HG03521 (cell line): ENCODE results near the gene ANO1.

ENCODE experiments used
- ATAC-seq: cut with Tn5 transposase; IDR thresholded peaks from one replicate; pipeline ENCODE4 v1.9.1; 2021; ENCODE audit warnings: mild to moderate bottlenecking, moderate library complexity; ENCODE audit not compliant: unreplicated experiment

The ANO1 gene

DNA sequence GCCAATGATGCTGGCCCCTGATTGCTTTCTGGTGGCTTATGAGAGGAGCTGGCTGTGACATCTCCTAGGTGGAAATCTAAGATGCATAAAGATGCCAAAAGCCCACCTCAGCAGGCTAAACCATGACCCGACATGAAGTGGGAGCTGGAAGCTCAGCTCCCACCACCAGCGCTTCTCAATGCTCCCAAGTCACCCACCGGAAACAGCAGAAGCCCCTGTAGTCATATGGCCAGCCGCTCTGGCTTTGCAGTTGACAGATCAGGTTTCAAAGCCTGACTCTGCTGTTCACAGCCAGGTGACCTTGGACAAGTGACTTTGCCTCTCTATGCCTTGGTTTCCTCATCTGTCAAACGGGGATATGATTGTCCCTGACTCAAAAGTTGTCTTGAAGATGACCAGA lies 29.1 kb upstream of the ANO1 start:
- no peak for ATAC-seq

DNA sequence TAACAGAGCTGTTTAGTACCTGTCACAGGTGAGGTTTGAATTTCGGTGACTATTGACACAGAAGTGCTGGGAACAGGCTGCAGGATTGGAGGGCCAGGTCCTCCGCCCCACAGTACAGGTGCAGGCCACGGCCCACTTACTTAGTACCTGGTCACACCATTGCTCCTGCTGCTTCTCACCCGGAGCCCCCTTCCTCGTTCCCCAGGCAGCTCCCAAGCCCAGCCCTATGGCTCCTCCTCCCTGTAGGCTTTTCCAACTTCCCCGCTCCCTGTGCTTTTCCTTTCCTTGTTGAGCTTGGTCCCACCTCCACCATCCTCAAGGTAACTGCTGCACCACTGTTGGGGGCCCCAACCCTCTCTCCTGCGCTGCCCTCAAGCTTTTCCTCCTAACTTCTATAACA lies 27.9 kb upstream of the ANO1 start:
- ATAC-seq = no peak

DNA sequence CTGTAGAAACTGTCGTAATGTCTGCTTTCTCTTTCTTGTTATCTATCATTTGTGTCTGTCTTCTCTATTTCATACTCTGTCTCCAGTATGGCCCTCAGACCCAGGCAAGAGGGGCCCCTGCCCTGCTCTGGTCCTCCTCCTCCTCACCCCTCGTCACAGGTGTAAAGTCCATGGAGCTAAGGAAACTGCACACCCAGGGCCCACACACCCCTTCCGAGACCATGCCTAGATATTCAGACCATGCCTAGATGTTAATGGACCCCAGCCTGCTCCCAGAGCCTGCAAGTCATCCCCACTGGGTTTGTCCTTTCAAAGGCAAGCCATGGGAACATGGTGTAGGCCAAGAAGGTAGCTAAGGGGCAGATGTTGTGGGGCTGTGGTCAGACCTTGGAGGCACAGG lies 24.1 kb upstream of the ANO1 start:
- no peak for ATAC-seq

DNA sequence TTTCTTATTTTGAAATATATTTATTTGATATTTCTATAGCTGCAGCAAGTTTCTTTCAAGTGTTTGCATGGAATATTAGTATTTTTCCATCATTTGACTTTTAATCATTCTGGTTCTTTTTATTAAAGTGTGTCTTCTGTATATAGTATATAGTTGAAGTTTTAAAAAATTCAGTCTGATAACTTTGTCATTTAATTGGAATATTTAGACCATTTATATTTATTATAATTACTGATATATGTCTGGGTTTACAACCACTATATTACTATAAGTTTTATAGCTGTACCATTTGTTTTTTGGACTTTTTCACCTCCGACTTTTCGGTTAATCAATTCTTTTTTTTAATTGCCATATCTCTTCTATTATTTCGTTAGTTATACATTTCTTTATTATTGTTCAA lies 22.7 kb upstream of the ANO1 start:
- no peak for ATAC-seq

DNA sequence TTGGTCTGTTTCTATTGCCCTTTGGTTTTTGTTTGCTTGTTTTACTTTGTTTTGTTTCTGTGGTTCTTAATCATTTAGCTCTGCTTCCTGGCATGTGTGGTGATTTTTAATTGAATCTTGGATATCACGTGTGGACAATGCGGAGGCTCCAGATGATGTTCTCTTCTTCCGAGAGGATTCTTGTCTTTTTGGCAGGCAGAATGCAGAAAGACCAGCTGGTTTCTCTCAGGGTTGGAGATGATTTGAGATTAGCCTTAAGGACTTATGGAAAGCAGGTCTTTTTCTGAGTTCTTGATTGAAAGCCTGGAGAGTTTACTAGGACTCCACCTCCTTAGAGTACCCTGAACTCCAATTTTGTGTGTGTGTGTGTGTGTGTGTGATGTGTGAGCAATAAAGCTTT lies 21.0 kb upstream of the ANO1 start:
- no peak for ATAC-seq

DNA sequence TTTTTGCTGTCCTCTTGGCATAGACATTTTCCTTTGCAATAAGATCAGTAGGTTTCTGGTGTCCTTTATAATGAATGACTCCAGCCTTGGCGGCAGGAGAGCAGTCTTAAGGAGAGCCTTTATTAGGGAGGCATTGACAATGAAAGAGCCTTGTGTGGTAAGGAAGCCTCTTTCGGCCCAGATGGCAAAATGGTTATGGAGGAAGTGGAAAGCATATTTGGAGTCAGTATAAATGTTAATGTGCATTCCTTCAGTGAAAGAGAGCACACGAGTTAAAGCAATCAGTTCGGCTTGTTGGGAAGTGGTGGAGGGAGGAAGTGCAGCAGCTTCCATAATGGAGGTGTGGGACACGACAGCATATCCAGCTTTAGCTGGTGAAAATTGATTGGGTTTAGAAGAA lies 18.1 kb upstream of the ANO1 start:
- no peak for ATAC-seq

DNA sequence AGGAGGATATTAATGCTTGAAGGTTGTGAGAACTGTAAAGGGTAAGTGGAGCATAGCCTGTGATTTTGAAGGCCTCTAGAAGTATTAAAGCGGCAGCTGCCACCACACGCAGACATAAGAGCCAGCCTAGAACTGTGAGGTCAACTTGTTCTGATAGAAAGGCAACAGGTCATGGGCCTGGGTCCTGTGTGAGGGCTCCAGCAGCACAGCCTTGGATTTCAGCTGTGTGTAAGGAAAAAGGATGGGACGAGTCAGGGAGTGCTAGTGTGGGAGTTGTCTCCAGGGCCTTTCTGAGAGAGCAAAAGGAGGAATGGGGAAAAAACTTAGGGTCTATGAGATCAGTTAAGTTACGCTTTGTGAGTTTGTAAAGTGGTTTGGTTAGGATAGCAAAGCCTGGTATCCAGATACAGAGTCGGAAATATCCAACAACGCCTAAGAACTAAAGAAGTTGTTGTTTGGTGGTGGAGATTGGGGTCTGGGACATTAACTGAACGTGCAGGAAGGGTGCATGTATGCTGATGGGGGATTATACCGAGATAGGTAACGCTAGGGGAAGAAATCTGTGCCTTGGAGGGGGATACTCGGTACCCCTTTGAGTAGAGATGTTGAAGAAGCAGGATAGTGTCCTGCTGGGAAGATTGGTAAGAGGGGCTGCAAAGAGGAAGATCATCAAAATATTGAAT lies 17.4 kb upstream of the ANO1 start:
- ATAC-seq = no peak

DNA sequence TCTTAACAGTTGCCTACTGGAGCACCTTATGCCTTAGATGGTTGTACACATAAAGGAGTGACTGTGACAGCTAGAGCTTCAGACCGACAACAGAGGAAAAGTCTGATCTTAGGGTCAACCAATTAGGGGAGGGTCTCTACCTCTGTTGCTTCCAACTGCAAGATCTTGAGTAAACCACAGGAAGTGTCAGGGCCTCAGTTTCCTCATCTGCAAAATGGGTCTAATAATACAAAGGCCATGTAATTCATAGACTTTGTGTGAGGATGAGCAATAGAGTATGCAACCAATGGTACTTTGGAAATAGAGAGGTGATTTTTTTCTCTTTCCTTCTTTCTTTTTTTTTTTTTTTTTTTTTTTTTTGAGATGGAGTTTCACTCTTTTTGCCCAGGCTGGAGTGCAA lies 16.4 kb upstream of the ANO1 start:
- ATAC-seq = no peak

DNA sequence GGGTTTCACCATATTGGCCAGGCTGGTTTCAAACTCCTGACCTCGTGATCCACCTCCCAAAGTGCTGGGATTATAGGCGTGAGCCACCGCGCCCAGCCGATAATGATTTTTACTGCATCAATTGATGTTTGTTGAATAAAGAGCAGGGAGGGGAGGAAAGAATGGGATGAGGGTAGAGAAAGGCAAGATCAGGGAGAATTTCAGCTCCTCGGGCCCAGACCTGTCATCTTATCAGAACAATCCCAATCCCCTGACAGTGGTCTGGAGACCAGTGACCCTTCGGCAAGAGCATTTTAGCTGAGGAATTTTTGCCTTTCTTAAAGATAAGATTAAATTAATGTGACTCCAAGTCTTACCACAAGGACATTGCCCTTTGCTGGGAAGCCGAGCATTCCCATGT lies 15.0 kb upstream of the ANO1 start:
- no peak for ATAC-seq

DNA sequence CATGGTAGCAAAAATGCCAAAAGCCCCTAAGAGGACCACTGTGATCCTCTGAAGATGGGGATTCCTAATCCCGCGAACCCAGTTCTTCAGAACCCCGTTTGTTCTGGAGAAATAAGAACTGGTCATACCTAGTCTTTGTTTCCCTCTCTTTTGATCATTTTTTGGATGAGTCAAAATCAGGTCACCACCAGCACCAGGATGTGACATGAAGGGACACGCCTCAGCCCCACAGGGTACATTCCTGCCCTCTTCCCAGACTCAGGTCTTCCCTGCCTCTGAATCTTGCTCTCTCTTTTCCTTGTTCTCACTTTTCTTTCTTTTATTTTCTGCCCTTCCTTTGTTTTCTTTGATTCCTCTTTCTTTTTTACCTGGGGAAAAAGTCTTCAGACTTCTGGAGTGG lies 14.6 kb upstream of the ANO1 start:
- no peak for ATAC-seq

DNA sequence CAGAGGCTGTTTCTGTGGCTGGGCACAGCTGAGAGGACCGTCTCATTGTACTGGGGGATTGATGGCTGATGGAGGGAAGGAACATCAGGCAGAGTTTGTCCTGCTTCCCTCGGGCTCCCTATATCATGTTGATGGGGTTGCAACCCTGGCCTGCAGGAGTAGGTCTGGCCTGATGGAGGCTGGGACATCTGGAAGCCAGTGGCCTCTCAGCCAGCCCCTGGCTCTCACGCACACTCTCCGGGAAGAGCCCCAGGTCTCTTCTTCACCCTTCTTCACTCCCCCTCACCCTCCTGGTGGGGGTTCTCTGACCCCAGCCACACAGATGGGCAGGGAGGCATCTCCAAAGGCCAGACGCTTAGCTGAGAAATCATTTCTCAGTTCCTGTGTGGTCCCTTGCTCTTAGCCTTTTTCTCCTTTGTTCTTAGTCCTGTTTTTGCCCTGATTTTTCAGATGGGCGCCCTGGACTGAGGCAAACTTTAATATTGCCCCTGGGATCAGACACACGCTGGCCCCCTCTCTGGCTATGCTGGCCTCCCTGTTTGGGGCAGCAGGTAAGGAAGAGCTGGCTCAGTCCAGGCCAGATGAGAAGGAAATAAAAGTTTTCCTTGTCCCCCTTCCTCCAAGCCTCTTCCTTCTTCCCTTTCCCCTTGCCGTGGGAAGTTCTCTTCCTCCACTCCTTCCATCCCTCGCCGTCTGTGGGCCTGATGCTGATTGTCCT lies 13.9 kb upstream of the ANO1 start:
- no peak for ATAC-seq

DNA sequence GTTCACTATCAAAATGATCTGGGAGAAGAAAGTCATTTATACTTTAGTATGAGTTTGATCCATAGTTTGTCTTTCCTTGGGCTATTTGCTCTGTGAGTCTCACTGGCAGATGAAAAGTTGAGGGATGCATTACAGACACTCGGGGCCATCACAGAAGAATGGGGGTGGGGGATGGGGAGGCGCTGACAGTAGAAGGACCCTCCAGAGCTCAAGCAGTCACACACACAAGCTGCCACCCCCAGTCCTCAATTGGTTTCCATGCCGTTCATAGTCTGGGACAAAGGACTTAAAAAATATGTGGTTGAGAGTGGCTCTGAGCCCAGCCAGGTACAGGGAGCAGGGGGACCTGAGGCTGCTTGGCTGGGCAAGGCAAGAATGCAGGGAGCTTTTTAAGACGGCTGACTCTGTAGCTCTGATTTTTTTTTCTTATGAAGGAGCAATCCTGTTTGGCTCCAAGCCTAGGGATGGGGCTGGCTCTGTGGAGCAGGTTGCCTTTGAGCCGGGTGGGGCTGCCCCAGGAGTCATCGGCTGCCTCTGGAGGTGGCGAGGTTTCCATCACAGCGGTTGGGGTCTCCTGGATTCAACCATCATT lies 13.3 kb upstream of the ANO1 start:
- ATAC-seq = no peak

DNA sequence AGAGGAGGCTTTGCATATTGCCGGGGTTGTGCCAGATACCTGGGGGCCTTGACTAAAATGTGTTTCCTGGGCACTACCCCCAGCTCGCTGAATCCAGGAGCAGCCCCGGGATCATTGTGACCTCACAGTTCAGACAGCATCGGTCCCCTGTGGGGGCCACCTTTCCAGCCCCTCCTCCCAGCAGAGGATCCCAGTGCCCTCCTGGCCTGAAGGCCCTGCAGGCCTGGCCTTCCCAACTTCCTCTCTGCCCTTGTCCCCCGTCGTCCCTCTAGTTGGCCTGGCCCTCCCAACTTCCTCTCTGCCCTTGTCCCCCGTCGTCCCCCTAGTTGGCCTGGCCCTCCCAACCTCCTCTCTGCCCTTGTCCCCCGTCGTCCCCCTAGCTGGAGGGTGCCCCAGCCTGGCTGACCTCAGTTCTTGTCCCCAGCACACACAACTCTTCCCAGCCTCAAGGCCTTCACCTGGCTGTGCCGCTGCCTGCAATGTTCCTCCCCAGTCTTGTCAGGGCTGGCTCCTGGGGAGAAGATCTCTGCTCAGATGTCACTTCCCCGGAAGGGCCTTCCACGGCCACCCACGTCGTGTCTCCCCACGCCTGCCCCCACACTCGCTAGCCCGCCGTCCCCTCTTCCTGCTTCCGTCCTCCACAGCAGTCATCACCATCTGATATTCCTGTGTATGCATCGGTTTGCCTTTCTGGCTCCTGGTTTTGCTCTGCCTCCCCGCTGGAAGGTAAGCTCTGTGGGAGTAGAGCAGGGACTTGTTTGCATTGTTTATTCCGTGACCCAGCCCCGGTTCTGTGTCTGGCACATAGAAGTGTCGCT lies 12.6 kb upstream of the ANO1 start:
- no peak for ATAC-seq

DNA sequence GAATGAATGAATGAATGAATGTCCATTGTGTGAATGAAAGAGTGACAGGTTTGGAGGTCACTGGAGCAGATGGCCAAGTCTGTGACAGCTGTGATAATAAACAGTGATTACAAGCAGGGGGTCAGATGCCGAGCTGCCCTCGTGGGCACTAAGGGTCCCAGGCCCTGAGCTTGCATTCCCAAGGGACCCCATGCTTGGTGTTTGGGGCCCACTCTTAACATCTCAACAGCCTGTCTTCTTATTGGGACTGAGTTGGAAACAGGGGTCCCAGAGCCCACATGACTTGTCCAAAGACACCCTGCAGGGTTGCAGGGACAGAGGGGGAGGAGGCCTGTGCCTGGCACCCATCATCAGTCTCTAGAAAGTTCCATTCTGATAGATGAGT lies 12.0 kb upstream of the ANO1 start:
- no peak for ATAC-seq

DNA sequence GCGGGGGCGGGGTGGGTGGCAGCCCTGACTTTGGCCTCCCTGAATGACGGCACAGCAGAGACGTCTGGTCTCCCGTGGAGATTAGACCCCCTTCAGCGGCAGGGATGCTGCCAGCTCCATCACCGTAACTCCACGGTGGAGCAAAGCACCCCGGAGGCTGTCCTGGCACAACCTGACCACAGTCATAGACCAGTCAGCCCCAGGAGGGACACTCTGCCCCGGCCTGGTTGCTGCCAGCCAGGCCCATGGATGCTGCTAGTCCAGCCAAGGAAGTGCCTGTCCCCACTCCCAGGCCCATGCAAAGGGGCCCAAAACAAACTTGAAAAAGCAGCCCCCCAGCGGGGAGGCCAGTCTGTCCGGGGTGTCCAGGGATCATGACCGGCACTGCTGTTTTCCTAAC lies 11.5 kb upstream of the ANO1 start:
- ATAC-seq = no peak

DNA sequence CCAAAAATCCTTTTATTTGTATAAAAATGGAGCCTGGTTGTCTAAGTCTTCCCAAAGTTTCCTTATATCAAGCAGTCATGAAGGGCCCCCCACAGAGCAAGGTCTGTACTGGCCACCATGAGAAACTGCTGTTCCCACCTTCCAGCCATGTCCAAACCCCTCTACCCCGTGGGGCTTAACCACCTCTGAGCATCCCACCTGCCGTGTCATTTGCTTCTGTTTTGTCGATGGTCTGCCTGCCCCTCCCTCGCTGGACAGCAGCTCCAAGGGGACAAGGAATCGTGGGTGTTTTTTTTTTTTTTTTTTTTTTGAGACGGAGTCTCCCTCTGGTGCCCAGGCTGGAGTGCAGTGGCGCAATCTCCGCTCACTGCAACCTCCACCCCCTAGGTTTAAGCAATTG lies 11.1 kb upstream of the ANO1 start:
- no peak for ATAC-seq

DNA sequence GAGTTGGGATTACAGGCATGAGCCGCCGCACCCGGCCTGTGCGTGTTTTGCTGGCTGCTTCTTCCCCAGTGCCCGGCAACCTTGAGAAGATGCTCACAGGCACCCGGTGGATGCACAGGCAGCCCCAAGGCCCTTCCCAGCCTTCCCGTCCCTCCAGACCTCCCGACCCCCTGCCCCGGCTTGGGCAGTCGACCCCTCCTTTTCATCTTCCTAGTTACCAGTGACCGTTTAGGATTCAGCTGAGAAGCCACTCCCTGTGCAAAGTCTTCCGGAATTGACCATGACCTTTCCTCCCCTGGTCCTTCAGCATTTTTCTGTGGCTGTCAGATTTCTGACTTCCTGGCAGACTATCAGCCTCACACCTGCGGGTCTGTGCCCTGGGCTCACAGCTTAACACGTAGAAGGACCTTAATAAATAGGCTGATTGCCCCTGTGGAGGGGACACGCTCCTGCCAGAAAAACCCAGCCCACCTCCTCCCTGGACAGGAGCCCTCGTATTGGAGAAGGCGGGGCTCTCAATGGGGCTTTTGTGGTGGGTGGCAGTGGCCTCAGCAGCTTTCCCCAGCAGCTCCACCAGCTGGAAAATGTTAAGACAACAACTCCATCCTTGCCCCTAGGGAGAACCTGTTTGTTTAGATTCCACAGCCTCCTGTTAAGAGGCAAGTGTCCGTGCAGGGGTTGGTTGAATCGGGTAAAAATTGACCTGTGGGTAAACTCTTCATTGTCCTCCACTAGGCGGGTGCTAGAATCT lies 10.4 kb upstream of the ANO1 start:
- no peak for ATAC-seq

DNA sequence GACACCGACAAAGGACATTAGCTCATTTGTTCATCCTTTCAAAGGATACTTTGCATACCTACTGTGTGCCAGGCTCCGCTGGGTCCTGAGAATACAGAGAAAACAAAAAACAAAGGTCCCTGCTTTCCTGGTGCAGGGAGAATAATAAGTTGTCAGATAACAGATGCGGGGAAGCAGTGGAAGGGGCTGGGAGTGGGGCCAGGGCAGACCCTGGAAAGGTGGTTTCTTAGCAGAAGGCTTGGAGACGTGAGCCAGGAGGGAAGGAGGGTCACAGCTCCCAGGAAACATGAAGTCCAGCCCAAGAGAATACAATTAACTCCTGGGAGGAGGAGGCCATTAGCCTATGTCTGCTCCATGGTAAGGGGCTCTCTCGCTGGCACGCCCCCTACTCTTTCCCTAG lies 9.8 kb upstream of the ANO1 start:
- ATAC-seq = no peak

DNA sequence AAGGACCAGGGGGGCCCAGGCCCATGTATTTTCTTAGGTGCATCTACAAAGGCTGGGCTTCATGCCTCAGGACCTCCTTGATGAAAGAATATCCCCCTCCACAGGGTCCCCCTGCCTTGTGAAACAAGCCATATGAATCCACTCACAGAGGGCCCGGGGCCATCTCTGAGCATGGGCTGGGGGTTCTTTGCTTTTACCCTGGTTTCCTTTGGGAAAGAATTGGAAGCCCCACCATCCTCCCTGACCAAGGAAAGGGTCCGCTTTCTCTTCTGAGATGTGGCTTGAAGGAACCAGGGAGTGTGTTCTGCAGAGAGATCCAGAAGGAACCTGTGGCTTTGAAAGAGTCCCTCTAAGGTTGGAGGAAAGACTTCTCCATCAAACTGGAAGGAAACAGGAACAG lies 9.2 kb upstream of the ANO1 start:
- no peak for ATAC-seq

DNA sequence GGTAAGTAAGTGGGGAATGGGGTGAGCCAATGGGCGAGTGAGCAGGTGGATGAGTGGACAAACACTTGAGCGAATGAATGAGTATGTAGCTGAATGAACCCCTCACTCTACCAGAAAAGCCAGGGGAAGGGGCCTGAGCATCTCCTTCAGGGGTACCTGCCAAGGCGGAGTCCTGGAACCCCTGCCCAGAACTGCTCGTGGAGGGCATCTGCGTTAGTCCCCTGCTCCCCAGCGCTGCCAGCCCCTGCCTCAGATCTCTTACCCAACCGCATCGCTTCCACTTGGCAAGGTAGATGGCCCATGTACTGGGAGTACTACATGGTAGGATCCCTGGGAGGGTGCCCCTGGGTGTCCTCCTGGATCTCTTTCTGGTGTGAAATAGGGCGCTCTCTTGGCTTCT lies 7.4 kb upstream of the ANO1 start:
- ATAC-seq = no peak

DNA sequence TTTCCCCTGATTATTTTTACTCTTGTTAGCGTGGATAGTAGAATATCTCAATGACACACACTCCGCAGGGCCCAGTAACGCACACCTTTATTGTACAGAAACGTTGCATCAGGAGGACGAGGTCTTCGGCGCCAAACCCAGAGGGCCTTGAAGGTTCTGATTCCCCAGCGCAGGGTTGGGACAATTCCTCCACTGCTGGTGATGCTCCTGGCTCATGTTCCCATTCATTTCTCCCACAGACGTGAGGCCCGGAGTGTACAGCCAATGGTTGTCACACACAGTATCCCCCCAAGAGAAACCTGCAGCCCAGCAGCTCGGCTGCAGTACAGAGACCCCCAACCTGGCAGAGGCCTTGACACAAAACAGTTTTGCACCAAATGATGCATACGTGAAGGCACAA lies 6.1 kb upstream of the ANO1 start:
- ATAC-seq = no peak
